Prostate gland (tissue), 2 donors: ENCODE results near the gene SVEP1. TPM values are rescaled to one million over a fixed set of nuclear protein-coding genes. Genes with fewer than 3 reads are reported as not detected.

Source experiments
- DNase-seq: peaks from one replicate; pipeline ENCODE4 v3.0.0-alpha.2; 2019; ENCODE audit warnings: low spot score
- H3K27ac ChIP-seq, 2 donors: fragments of 200-600 bp; sonication (generic); 2 replicates each; pipeline ENCODE4 v1.5.1; 2017 to 2019
- H3K27me3 ChIP-seq: fragments of 200-600 bp; sonication (generic); replicated peaks from 2 replicates; pipeline ENCODE4 v1.5.1; 2019; ENCODE audit not compliant: insufficient read depth
- H3K36me3 ChIP-seq, 2 donors: fragments of 200-600 bp; sonication (generic); 1 replicate in 1 of 2; 2 replicates in 1 of 2; pipeline versions ENCODE4 v1.5.1 to v1.8.1; 2017 to 2019
- H3K4me1 ChIP-seq: fragments of 200-600 bp; sonication (generic); replicated peaks from 2 replicates; pipeline ENCODE4 v1.5.1; 2019
- H3K4me3 ChIP-seq, 2 donors: fragments of 200-600 bp; sonication (generic); 2 replicates each; pipeline ENCODE4 v1.5.1; 2017 to 2019
- H3K9me3 ChIP-seq: fragments of 200-600 bp; sonication (generic); 2 replicates; pipeline ENCODE4 v1.5.1; 2017
- CTCF ChIP-seq, 4 experiments: fragments of 200-600 bp in 2 of 4; fragments of 450-650 bp in 2 of 4; sonication (generic) in 2 of 4; IDR thresholded peaks; 1 replicate in 3 of 4; 2 replicates in 1 of 4; pipeline ENCODE4 v1.5.1; 2016 to 2019; ENCODE audit warnings: antibody characterized with exemption in 4 of 4, mild to moderate bottlenecking in 2 of 4, moderate library complexity in 2 of 4
- POLR2A ChIP-seq: fragments of 450-650 bp; IDR thresholded peaks from one replicate; pipeline ENCODE4 v1.6.1; 2016; ENCODE audit warnings: antibody characterized with exemption, mild to moderate bottlenecking
- POLR2AphosphoS5 ChIP-seq: sonication (generic); formaldehyde crosslinking; IDR thresholded peaks from one replicate; pipeline ENCODE4 v1.6.1; 2017; ENCODE audit warnings: antibody characterized with exemption
- WGBS: methylation state at CpG from one replicate; pipeline ENCODE4 v1.1.5; 2018; 5-methylcytosine and 5-hydroxymethylcytosine counted together
- intact Hi-C: fragments of 100-400 bp; cut with DNase I; formaldehyde crosslinking; loops from one replicate; pipeline ENCODE4 v1.14.2; 2022
- total RNA-seq, 2 donors: library from RNA; depleted of rRNA; stranded (reverse); fragments of >200 nt; gene quantifications; one replicate each; pipeline ENCODE4 v1.1.0, GENCODE V29; 2016

The SVEP1 gene
- total RNA-seq, 2 donors from 2014 or later: 2.7 to 5.8 TPM

GRCh38 chr9:110447476-110447875, 132.1 kb downstream of the SVEP1 start:
- no peaks in the 10 kb centered on the region for H3K36me3 ChIP-seq
- no peaks in the 10 kb centered on the region for H3K4me1 ChIP-seq
- no peaks in the 10 kb centered on the region for H3K27me3 ChIP-seq
- intact Hi-C loops: no loop called here
- DNase-seq: no peak
- TF ChIP-seq CTCF (IDR thresholded peaks at IDR 0.05) (no peak), POLR2A (no peak), POLR2AphosphoS5 (no peak)
- no peaks in the 10 kb centered on the region for H3K9me3 ChIP-seq
- H3K27ac ChIP-seq: no peak overlapping the region
- H3K4me3 ChIP-seq: no peak overlapping the region

GRCh38 chr9:110446171-110446570, 133.4 kb downstream of the SVEP1 start:
- Histone ChIP-seq H3K4me3 (no peak overlapping the region), H3K9me3 (no peaks in the 10 kb centered on the region), H3K36me3 (no peaks in the 10 kb centered on the region), H3K27me3 (no peaks in the 10 kb centered on the region), H3K4me1 (no peaks in the 10 kb centered on the region), H3K27ac (no peak overlapping the region)
- TF ChIP-seq CTCF (IDR thresholded peaks at IDR 0.05) (no peak), POLR2A (no peak), POLR2AphosphoS5 (no peak)
- DNase-seq: no peak
- intact Hi-C loops: no loop called here

- Histone ChIP-seq H3K27me3 (no peaks in the 10 kb centered on the region), H3K4me1 (no peaks in the 10 kb centered on the region), H3K4me3 (no peak overlapping the region), H3K36me3 (no peaks in the 10 kb centered on the region), H3K27ac (no peak overlapping the region), H3K9me3 (no peaks in the 10 kb centered on the region)
- 86% methylated on average over 6 of the region's 6 CpGs for WGBS
- DNase-seq: no peak
- no peak for TF ChIP-seq POLR2AphosphoS5
- TF ChIP-seq CTCF (IDR thresholded peaks at IDR 0.05): no peak
- TF ChIP-seq POLR2A: no peak
- intact Hi-C loops: no loop called here
Observed at GRCh38 chr9:110444911-110445310, 134.6 kb downstream of the SVEP1 start.

DNA sequence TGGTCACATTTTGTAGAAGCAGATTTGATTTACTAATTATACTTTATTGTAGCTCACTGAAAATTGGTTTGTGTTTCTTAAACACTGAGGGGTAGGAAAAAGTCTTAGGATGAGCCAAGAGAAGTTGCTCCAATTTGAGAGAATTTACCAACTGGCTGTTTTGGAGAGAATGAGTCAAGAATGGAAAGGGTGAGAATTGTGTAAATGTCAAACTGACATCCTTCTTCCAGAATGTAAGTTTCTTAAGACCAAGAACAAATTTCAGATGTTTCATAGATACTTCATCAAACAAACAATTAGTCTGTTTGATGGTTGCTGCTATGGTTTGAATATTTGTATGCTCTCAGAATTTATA, 135.7 kb downstream of the SVEP1 start:
- no peak overlapping the region for H3K4me3 ChIP-seq
- H3K27me3 ChIP-seq: no peaks in the 10 kb centered on the region
- no peak for DNase-seq
- intact Hi-C loops: no loop called here
- no peaks in the 10 kb centered on the region for H3K36me3 ChIP-seq
- H3K4me1 ChIP-seq: no peaks in the 10 kb centered on the region
- H3K9me3 ChIP-seq: no peaks in the 10 kb centered on the region
- H3K27ac ChIP-seq: no peak overlapping the region
- TF ChIP-seq POLR2A: no peak

DNA sequence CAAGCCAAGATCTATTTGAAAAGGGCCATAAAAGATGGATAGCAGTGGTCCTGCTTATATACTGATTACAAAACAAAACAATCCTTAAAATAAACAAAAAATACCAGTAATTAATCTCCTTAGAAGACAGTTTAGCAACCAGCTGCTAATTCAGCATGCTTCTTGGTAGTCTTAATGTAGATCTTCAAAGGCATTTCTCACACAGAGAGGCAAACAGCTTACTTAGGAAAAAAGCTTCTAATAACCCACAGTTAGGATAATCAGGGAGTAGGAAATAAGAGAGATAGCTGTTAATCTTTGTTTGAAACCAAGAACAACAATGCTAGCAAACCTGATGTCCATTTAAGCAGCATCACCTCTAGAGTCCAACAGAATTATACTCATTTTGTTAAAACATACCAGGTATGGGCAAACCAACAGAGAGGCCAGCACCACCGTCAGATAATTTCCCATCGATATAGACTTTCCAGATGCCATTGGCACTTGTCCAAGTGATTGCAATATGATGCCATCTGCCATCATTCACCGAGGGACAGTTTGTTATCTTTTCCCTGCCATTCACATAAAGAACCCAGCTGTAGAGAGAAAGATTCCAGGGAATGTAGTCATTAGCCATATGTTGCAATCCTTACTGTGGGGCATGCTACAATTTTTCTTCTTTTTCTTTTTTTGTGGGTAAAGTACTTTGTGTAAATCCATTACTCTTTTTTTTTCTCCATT, 136.2 kb downstream of the SVEP1 start:
- intact Hi-C loops: no loop called here
- Histone ChIP-seq H3K4me3 (no peak overlapping the region), H3K27me3 (no peaks in the 10 kb centered on the region), H3K36me3 (no peaks in the 10 kb centered on the region), H3K4me1 (no peaks in the 10 kb centered on the region), H3K9me3 (no peaks in the 10 kb centered on the region), H3K27ac (no peak overlapping the region)
- 42% methylated on average over 3 of the region's 3 CpGs for WGBS
- TF ChIP-seq POLR2AphosphoS5 (no peak), POLR2A (no peak)
- no peak for DNase-seq

- Histone ChIP-seq H3K27me3 (no peaks in the 10 kb centered on the region), H3K9me3 (no peaks in the 10 kb centered on the region), H3K27ac (no peak overlapping the region), H3K36me3 (no peaks in the 10 kb centered on the region), H3K4me3 (no peak overlapping the region), H3K4me1 (no peaks in the 10 kb centered on the region)
- intact Hi-C loops: no loop called here
- DNase-seq: no peak
- 74% methylated on average over 3 of the region's 3 CpGs for WGBS
- TF ChIP-seq POLR2AphosphoS5: no peak
- TF ChIP-seq CTCF (IDR thresholded peaks at IDR 0.05): no peak
- no peak for TF ChIP-seq POLR2A
Observed at GRCh38 chr9:110440796-110441195, 138.7 kb downstream of the SVEP1 start.
